ENCODE measurements around the gene NUDT8. TPM values are rescaled to one million over a fixed set of nuclear protein-coding genes. Genes with fewer than 3 reads are reported as not detected.

NUDT8 gene
- total and polyA plus RNA-seq, 9 of the 15 experiments (the other 6 are each of a cell fraction or from before 2014, with no cell fraction given) = 0.23 to 27.8 (median 5.0) TPM

DNA sequence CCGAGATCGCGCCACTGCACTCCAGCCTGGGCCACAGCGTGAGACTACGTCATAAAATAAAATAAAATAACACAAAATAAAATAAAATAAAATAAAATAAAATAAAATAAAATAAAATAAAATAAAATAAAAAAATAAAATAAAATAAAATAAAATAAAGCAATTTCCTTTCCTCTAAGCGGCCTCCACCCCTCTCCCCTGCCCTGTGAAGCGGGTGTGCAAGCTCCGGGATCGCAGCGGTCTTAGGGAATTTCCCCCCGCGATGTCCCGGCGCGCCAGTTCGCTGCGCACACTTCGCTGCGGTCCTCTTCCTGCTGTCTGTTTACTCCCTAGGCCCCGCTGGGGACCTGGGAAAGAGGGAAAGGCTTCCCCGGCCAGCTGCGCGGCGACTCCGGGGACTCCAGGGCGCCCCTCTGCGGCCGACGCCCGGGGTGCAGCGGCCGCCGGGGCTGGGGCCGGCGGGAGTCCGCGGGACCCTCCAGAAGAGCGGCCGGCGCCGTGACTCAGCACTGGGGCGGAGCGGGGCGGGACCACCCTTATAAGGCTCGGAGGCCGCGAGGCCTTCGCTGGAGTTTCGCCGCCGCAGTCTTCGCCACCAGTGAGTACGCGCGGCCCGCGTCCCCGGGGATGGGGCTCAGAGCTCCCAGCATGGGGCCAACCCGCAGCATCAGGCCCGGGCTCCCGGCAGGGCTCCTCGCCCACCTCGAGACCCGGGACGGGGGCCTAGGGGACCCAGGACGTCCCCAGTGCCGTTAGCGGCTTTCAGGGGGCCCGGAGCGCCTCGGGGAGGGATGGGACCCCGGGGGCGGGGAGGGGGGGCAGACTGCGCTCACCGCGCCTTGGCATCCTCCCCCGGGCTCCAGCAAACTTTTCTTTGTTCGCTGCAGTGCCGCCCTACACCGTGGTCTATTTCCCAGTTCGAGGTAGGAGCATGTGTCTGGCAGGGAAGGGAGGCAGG, 46.2 kb downstream of the NUDT8 start, which contains the start of gene GSTP1 (continued):
- TF ChIP-seq, protein P1, sequence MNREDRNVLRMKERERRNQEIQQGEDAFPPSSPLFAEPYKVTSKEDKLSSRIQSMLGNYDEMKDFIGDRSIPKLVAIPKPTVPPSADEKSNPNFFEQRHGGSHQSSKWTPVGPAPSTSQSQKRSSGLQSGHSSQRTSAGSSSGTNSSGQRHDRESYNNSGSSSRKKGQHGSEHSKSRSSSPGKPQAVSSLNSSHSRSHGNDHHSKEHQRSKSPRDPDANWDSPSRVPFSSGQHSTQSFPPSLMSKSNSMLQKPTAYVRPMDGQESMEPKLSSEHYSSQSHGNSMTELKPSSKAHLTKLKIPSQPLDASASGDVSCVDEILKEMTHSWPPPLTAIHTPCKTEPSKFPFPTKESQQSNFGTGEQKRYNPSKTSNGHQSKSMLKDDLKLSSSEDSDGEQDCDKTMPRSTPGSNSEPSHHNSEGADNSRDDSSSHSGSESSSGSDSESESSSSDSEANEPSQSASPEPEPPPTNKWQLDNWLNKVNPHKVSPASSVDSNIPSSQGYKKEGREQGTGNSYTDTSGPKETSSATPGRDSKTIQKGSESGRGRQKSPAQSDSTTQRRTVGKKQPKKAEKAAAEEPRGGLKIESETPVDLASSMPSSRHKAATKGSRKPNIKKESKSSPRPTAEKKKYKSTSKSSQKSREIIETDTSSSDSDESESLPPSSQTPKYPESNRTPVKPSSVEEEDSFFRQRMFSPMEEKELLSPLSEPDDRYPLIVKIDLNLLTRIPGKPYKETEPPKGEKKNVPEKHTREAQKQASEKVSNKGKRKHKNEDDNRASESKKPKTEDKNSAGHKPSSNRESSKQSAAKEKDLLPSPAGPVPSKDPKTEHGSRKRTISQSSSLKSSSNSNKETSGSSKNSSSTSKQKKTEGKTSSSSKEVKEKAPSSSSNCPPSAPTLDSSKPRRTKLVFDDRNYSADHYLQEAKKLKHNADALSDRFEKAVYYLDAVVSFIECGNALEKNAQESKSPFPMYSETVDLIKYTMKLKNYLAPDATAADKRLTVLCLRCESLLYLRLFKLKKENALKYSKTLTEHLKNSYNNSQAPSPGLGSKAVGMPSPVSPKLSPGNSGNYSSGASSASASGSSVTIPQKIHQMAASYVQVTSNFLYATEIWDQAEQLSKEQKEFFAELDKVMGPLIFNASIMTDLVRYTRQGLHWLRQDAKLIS (CRISPR knock-in tag; IDR thresholded peaks at IDR 0.05) = no peak
- TF ChIP-seq NELFE (IDR thresholded peaks at IDR 0.05; ENCODE audit: insufficient read depth, insufficient read length) = no peak
- TF ChIP-seq RCOR1 (IDR thresholded peaks at IDR 0.05; ENCODE audit: borderline replicate concordance in 1 of 2, low read depth in 2 of 2, low read length in 2 of 2) = peak in 1 of 2 experiments; percentile 43; a peak in 2 of 4 replicates
- TF ChIP-seq, protein P2, sequence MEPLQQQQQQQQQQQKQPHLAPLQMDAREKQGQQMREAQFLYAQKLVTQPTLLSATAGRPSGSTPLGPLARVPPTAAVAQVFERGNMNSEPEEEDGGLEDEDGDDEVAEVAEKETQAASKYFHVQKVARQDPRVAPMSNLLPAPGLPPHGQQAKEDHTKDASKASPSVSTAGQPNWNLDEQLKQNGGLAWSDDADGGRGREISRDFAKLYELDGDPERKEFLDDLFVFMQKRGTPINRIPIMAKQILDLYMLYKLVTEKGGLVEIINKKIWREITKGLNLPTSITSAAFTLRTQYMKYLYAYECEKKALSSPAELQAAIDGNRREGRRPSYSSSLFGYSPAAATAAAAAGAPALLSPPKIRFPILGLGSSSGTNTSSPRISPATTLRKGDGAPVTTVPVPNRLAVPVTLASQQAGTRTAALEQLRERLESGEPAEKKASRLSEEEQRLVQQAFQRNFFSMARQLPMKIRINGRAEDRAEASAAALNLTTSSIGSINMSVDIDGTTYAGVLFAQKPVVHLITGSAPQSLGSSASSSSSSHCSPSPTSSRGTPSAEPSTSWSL (CRISPR knock-in tag; IDR thresholded peaks at IDR 0.05; ENCODE audit: borderline replicate concordance) = no peak
- TF ChIP-seq, protein P3, sequence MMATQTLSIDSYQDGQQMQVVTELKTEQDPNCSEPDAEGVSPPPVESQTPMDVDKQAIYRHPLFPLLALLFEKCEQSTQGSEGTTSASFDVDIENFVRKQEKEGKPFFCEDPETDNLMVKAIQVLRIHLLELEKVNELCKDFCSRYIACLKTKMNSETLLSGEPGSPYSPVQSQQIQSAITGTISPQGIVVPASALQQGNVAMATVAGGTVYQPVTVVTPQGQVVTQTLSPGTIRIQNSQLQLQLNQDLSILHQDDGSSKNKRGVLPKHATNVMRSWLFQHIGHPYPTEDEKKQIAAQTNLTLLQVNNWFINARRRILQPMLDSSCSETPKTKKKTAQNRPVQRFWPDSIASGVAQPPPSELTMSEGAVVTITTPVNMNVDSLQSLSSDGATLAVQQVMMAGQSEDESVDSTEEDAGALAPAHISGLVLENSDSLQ (IDR thresholded peaks at IDR 0.05) = no peak
- TF ChIP-seq, protein P4, sequence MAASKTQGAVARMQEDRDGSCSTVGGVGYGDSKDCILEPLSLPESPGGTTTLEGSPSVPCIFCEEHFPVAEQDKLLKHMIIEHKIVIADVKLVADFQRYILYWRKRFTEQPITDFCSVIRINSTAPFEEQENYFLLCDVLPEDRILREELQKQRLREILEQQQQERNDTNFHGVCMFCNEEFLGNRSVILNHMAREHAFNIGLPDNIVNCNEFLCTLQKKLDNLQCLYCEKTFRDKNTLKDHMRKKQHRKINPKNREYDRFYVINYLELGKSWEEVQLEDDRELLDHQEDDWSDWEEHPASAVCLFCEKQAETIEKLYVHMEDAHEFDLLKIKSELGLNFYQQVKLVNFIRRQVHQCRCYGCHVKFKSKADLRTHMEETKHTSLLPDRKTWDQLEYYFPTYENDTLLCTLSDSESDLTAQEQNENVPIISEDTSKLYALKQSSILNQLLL (CRISPR knock-in tag; IDR thresholded peaks at IDR 0.05; ENCODE audit: borderline replicate concordance) = no peak
- TF ChIP-seq XRCC5 (IDR thresholded peaks at IDR 0.05; ENCODE audit: low read depth, low read length) = peak; percentile 87
- TF ChIP-seq CHCHD3 (CRISPR knock-in tag; IDR thresholded peaks at IDR 0.05) = no peak; the same call in 1 of the 2 replicates
- TF ChIP-seq STAT5A (IDR thresholded peaks at IDR 0.05; ENCODE audit: borderline replicate concordance, low read length) = no peak
- no peak for TF ChIP-seq CBX5 (IDR thresholded peaks at IDR 0.05; ENCODE audit: borderline replicate concordance, low read depth)
- no peak for TF ChIP-seq NR3C1 (CRISPR knock-in tag; IDR thresholded peaks at IDR 0.05)
- TF ChIP-seq HDAC8 (tag; IDR thresholded peaks at IDR 0.05) = no peak
- peak in 2 of 3 experiments; percentile 43 to 61 for TF ChIP-seq YY1 (IDR thresholded peaks at IDR 0.05; ENCODE audit: borderline replicate concordance in 1 of 3, control insufficient read depth in 1 of 3, extremely low read depth in 1 of 3, insufficient read depth in 3 of 3, insufficient read length in 1 of 3, insufficient replicate concordance in 2 of 3, low read depth in 1 of 3, low read length in 2 of 3)

Measured in K562 (cell line).